Fibroblast of the conjunctiva (primary cell): ENCODE results near the gene DST.
"Not testable (repeated sequence)": the region's sequence is repeated elsewhere in the genome, so short reads cannot be mapped to it uniquely, and the experiment has no call there.

Experiments
- DNase-seq: peaks from one replicate; pipeline ENCODE4 v3.0.0-alpha.2; 2010; ENCODE audit warnings: low read depth

The DST gene

GRCh38 chr6:56570413-56571359 is 72.0 kb downstream of the DST start:
- DNase-seq, result peak; percentile 13

GRCh38 chr6:56567501-56567900 is 75.2 kb downstream of the DST start:
- DNase-seq, result no peak

GRCh38 chr6:56562730-56563129 is 80.0 kb downstream of the DST start:
- not testable (repeated sequence) for DNase-seq

GRCh38 chr6:56556751-56557540 is 85.7 kb downstream of the DST start:
- DNase-seq, result no peak

GRCh38 chr6:56555438-56555872 is 87.2 kb downstream of the DST start:
- DNase-seq, result no peak

GRCh38 chr6:56552187-56553130 is 90.2 kb downstream of the DST start:
- no peak for DNase-seq

GRCh38 chr6:56551409-56552120 is 91.1 kb downstream of the DST start:
- DNase-seq, result no peak

GRCh38 chr6:56550301-56550700 is 92.4 kb downstream of the DST start:
- no peak for DNase-seq

GRCh38 chr6:56549014-56549413 is 93.7 kb downstream of the DST start:
- DNase-seq, result no peak

GRCh38 chr6:56547687-56548086 is 95.0 kb downstream of the DST start:
- no peak for DNase-seq

- DNase-seq, result peak; percentile 97
Observed at GRCh38 chr6:56542364-56543331, 100.0 kb downstream of the DST start.

GRCh38 chr6:56541741-56542360 is 100.8 kb downstream of the DST start:
- DNase-seq, result no peak

GRCh38 chr6:56541030-56541600 is 101.6 kb downstream of the DST start:
- no peak for DNase-seq

- DNase-seq, result no peak
Observed at GRCh38 chr6:56540232-56541029, 102.3 kb downstream of the DST start.

GRCh38 chr6:56539527-56540105 is 103.1 kb downstream of the DST start:
- no peak for DNase-seq

GRCh38 chr6:56538851-56539250 is 103.8 kb downstream of the DST start:
- no peak for DNase-seq

GRCh38 chr6:56537223-56537770 is 105.4 kb downstream of the DST start:
- DNase-seq, result no peak

GRCh38 chr6:56536536-56536935 is 106.2 kb downstream of the DST start:
- no peak for DNase-seq
